HG03469 (cell line): ENCODE measurements around the gene WRNIP1.
"Not testable (repeated sequence)": the region's sequence is repeated elsewhere in the genome, so short reads cannot be mapped to it uniquely, and the experiment has no call there.

Experiments used
- ATAC-seq: cut with Tn5 transposase; IDR thresholded peaks from one replicate; pipeline ENCODE4 v1.9.1; 2021; ENCODE audit warnings: mild to moderate bottlenecking, moderate library complexity, moderate number of reproducible peaks; ENCODE audit not compliant: unreplicated experiment

The WRNIP1 gene

DNA sequence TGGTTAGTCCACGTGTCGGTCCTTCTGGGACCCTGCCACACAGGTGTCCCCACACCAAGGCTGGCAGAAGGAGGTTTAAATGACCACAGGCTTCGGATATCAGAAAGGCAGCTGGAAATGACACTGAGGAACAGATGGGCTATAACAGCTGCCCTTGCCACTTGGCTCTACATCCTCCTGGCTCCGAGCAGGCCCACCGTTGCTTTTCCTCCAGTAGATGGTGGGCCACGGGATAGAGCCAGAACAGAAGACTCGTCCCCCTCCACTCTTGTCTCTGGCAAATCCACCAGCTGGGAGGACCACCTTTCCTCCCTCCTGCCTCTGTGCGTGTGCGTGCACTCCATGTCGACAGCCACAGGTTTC, 17.6 kb downstream of the WRNIP1 start:
- no peak for ATAC-seq

DNA sequence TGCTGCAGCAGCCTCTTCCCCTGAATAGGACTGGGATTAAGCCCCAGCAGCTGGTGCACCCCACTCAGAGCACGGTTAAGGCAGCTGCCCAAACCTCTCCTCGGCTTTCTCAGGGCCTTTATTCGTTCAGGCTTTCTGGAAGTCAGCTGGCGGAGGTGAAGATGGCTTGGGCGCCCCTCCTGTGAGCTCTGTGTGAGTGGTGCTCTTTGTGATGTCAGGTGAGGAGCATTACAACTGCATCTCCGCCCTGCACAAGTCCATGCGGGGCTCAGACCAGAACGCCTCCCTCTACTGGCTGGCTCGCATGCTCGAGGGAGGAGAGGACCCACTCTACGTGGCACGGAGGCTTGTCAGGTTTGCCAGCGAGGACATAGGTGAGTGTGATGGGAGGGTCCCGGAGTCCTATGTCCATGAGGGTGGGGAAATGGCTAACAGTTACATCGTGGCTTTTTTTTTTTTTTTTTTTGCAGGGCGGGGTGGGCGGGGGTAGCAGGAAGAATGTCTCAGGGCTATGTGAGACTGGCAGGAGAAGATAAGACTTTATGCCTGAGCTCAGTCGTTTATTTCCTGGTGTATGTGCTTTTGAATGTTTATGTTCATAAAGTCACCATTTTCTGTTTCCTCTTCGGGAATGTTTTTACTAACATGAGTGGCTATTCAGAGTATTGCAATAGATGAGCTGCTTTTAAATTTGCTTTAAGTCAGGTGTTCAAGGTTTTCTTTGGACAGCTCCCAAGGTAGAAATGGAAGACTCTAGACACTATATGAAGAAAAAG, 18.2 kb downstream of the WRNIP1 start:
- no peak for ATAC-seq

DNA sequence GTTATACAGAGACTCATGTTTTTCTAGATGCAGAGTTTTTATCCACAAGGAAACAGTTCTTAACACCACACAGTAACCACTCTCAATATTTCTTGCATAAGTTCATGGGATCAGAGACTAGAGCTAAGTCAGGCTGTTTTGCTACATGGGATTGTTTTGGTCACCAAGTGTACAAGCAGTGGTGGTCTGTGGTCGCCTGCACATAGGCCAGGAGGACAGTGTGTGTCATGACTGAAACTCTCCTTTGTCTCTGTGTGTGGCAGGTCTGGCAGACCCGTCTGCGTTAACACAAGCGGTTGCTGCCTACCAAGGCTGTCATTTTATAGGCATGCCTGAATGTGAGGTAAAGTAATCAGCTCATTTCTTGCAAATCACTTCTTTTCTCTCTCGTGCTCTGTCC, 18.9 kb downstream of the WRNIP1 start:
- no peak for ATAC-seq

DNA sequence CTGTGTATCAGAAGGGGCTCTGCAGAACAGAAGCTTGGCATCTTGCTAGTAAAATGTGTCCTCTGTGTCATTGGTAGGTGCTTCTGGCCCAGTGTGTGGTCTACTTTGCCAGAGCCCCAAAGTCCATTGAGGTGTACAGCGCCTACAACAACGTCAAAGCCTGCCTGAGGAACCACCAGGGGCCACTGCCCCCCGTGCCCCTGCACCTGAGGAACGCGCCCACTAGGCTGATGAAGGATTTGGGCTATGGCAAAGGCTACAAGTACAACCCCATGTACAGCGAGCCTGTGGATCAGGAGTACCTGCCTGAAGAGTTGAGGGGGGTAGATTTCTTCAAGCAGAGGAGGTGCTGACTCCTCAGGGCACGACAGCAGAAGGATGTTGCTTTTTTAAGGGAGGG, 19.7 kb downstream of the WRNIP1 start:
- ATAC-seq: no peak

DNA sequence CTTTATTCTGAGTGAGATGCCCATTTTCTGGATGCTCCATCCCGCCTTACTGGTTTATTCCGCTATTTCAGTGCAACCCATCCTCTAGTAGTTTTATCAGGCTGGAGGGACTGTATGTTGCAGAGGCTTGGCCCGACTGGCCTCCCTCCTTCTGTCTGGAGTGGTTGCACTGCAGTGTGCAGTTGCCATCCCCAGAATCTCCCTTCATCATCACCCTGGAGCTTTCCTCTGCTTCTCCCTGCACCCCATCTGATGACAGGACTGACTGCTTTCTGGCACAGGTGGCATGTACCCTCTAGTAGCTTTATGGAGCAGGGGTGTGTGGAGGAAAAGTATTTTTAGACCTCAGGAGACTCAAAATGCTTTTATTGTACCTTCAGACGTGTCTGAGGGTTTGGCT, 21.1 kb downstream of the WRNIP1 start:
- no peak for ATAC-seq

DNA sequence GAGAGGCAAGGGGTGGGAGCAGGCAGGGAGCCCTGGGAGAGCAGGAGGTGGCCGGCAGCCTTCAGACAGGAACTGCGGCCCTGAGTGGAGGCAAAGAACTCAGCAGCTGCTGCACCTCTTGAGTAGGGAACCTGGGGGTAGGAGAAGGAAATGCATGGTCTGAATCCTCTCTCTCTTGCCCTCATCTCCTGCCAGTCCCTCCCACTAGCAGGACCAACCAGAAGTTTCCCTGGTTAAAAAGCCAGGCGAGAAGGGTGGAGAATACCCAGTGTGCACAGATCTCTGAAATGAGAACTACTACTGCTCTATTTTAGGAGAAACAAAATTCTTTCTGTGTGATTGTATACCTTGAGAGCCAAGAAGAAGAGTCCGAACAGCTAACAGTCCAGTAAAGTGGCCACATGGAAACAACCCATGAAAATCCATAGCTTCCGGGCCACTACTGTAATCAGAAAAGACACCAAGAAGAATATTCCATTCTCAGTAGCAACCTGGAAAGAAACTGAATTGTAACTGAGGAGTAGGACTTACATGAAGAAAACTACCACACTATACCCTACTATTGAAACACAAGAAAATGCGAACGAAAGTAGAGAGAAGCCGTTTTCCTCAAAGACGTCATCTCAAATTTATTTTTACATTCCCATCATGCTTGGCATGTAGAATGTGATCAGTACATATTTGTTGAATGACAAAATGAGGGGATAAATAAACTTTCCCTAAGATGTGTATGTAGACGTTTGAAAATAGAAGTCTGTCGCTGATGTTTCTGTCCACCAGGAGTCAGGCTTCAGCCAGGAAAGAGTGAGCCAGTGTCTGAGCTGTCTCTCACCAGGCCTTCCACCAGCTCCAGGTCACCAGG, 25.6 kb downstream of the WRNIP1 start:
- ATAC-seq: no peak

DNA sequence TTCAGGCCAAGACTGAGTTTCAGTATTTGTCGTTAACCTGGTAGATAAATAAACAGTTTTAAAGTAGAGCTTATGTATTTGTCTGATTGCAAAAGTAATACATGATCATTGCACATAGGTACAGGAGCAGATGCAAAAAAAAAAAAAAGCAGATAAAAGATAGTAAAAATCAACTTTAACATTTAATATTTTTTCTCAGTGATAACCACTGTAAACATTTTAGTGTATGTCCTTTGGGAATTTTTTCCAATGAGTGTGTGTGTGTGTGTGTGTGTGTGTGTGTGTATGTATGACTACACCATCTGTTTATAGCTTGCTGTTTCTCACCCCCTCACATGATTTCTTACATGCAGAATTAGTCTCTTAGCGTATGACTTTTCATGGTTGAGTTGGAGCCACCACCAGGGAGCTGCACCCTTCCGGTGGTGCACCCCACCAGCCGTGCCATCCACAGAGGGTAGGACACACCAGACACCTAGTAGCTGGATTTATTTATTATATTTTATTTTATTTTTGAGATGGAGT, 26.3 kb downstream of the WRNIP1 start:
- ATAC-seq: no peak

DNA sequence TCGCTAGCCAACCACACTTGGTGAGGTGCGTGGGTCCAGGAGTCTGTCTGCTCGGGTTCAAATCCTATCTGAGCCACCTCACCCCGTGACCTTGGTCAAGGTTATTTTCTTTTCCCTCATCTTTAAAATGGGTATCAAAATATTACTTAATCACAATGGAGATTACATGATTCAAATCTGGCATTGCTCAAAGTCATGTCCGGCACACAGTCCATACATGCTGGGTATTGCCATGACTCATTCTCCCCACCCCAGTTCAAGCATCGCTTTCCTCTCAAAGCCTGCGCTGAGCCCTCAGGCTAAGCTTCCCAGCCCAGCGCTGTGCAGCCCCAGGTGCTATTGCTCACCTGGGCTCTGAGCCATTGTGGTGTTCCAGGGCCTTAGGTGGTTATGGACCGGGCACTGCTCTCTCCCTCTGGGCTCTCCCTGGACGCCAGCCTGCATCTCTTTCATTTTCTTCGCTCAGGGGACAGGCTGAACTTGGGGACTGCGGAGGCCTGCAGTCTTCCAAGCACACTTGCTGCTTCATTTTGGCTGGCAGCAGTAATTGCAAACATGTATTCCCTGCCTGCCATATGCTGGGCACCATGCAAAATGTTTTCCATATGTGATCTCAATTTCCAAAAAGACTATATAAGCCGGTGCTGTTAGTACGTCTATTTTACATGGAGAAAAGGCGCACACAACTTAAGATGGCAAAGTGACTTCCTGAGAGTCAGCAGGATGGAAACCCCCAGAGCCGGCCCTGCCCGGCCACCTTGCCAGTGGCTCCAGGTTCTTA, 27.3 kb downstream of the WRNIP1 start:
- ATAC-seq: no peak

DNA sequence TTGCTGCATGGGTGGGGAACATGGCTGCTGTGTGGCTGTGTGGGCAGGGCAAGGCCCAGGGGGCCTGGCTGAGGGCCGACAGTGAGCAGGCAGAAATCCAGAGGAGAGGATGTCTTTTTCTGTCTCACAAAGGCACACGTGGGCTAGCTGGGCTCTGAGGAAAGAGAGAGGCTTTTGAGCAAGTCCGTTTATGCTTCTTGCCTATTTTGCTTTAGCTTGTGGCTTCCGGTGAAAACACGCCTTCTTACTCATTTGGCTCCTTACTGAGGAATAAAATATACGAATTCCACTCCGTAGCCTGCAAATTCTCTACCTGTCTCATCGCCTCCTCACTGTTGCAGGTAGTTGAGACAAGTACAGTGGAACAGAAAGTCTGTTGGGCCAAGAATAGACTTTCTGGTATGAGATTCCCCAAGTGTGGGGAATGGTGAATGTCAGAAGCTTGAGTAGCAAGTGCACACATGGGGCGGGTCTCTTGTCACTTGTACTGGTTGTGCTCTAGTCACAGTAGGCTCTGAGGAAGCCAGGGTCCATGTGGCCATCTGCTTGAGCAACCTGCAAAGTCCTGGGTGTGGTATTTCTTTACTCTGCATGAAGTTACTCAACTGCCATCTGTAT, 28.4 kb downstream of the WRNIP1 start:
- ATAC-seq: no peak

DNA sequence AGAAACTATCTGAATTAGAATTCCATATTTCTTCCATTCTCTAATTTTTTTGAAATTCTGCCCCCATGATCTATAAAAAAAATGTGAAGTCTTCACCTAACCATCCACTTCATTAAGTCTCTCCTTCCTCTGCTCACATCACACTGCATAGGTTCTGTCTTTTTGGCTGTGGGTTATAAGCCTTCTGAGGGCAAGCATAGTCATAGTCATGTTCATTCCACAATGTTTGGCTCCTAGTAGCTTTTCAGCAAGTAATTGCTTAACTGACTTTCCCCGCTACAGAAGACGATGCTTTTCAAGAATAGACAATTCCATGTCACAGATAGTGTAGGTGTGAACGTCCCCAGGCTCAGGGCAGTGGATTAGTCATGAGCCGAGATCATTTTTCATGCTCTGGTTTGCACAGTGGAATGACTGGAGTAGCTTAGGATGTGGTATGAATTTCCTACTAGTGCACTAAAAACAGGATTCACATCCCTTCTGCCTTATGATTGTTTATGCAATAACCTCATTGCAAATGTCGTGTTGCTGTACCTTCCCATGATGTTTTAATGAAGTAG, 29.1 kb downstream of the WRNIP1 start:
- no peak for ATAC-seq

DNA sequence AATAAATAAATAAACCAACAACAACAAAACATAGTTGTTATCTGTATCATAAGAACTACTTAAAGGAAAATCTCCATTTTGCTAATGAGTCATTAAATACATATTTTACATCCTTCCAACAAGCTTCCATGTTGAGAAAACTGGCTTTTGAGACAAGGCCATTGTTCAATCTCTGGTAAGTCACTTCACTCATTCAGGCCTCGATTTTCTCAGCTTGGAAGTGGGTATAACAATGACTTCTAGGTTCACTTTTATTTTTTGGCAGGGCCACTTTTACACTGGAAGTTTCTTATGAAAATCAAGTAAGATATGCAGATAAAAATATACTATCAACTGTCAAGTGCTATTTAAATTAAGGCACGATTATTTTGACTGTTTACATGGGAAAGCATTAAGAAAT, 30.0 kb downstream of the WRNIP1 start:
- ATAC-seq: no peak

DNA sequence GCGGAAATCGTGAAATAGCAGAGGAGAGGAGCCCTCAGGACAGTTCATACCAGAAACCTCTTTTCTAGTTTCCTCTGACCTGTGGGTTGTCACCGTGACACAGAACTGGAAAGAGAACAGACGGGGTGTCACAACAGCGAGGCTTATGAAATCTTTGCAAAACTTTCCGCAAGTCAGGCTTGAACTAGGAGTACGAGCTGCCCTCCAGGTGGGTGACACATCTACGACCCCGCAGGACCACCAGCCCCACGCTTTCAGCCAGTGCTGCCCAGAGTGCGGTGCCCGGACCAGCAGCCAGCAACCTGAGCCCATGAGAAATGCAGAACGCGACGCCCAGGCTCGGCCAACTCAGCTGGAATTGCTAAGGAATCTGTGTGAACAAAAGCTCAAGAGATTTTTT, 30.8 kb downstream of the WRNIP1 start:
- no peak for ATAC-seq

DNA sequence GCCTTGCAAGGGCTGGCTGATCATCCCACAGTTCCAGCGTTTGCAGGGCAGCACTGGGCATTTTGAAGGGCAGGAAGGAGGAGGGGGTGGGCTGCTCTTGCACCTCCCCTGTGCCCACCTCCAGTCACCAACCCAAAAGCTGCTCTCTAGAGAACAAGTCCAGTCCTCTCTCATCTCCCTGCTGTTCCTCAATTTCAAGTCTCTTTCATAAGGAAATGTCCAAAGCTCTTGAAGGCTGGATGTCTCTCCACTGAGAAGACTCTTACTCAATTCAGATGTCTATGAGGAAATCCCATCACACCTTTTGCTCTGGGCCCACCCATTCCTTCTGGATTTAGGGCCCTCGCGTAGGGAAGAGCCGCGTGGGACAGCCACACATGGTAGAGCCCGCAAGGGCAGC, 31.7 kb downstream of the WRNIP1 start:
- ATAC-seq: no peak

DNA sequence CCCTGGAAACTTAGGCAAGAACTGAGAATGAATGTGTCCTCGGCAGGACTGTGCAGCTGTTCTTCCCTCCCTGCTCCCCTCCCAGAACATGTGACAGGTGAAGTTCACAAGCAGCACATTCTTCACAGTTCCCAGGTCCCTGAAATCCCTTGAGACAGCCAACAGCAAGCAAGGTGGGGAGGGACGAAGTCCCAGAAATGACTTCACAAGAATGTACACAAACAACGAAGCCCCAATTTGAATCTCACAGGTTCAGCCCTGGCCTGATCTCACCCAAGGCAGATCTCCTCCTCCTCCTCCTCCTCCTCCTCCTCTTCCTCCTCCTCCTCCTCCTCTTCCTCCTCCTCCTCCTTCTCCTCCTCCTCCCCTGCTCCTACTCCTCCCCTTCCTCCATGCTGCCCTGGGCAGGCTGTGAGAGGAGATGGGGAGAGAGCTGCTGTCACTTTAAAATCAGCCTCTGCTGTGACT, 32.4 kb downstream of the WRNIP1 start:
- no peak for ATAC-seq

DNA sequence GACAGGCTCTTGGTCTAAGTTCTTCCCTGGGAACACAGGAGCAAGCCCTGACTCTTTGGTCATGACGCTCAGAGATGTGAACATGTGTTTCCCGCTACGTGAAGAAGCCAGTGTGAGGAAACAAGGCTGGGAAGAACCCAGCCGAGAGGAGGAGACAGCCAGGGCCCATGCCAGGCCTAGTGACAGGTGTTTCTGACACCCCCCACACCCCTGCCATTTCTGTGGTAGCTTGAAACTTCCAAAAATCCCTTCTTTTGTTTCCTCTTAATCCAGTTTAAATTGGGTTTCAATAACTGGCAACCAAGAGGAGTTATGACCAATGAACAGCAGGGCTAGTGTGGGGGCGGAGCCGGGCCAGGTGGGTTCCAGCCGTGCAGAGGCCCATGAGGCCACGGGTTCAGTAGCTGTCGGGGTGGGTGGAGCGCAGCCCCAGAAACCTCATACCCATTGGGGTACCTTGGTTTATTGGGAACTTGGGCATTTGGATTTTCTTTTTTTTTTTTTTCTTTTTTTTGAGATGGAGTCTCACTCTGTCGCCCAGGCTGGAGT, 33.5 kb downstream of the WRNIP1 start:
- ATAC-seq: no peak

DNA sequence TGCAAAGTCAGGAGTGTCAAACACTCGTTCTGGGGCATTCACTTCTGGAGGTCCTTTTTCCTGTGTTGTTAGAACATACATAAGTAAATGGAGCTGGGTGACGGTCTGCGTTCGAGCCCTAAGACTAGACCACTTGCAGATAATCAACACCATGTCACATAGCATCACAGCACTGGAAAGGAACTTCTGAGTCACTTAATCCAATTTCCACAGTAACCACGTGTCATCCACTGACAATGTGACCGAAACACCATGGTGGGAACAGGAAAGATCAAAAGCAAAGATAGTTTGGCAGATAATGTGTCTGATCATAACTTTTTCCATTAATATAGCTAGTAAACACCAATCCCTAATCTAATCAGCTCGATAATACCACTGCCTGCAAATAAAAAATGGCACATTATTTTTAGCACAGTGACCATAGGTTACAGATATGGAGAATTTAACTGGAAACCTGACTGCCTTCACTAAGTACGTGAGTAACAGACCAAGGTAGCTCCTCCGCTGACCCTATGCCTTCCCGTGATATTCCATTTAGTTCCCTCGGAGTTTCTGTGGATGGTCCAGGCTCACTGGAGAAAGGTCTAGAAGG, 34.8 kb downstream of the WRNIP1 start:
- ATAC-seq: no peak

DNA sequence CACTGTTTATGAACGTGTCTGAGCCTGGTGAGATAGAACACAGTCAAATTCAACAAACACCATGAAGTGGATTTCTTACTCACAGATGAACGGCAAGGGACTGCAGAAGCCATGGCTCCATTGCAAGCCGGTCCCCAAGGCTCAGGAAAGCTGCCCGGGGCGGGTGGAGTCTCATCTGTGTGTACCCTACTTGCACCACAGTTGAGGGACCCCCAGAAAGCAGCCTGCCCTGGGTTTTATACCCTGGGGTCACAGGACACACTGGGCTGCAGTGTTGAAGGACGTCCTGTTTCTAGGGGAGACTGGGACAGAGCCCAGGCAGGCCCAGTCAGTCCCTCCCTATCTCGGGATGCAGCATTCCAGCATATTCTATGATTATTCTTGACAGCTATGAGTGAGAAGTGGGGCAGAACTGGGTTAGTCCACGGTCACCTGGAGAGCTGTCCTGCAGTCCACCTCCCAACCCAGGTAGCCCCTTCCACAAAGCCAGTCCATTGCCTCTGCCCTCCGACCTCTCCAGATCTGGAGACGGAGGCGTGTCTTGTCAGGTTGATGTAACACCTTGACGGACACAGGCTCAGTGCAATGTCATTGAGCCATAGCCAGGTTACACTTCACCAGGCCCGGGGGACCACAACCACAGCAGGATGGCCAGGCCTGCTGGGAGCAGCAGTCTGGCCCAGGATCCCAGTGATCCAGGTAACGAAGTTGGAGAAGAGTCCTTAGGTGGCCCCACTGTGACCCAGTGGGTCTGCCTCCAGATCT, 35.5 kb downstream of the WRNIP1 start:
- ATAC-seq: no peak

DNA sequence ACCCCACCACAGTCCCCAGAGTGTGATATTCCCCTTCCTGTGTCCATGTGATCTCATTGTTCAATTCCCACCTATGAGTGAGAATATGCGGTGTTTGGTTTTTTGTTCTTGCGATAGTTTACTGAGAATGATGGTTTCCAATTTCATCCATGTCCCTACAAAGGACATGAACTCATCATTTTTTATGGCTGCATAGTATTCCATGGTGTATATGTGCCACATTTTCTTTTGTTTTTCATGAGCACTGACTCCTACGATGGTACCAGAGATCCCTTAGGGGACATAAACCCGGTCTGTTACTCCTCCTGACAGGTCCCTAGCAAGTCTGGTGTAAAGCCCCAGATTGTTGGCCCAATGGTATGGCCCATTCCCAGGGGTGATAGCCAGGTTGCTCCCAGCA, 36.5 kb downstream of the WRNIP1 start:
- ATAC-seq: not testable (repeated sequence)

DNA sequence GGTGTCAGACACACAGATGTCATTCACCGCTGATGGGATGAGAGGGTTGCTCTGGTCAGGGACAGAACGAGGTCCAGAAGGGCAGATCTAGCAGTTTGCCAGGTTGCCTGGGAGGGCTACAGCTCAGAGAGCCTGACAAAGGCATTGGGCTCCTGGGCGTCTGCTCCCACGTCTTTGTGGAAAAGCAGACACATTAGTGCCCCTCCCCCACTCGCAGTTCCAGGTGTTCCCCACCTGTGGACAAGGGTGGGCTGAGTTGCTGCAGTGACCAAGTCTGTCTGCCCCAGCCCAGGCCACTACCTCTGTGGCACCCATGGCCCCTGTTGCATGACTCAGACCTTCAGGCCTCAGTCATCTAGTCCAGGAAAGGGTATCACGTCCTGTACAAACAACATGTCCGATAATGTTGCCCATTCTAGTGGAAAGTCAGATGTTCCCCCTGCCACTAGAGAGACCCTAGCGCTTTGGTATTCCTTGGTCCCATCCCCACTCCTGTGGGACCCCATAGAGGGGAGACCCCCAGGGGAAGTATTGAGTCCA, 37.4 kb downstream of the WRNIP1 start:
- ATAC-seq: no peak
